ENCODE results near the gene OBSL1. TPM values are rescaled to one million over a fixed set of nuclear protein-coding genes. Genes with fewer than 3 reads are reported as not detected.
A peak's percentile ranks its signal among the peaks of the same experiment; 100 is the strongest.

OBSL1 gene
- total RNA-seq, 1 donor from 2014 or later: 0.59 TPM

- H3K27ac Mint-ChIP-seq: no peak overlapping the region
- no peak for DNase-seq (ENCODE audit: low spot score)
- no peaks in the 10 kb centered on the region for H3K9me3 Mint-ChIP-seq
- intact Hi-C loops (cut with micrococcal nuclease): no loop called here
- H3K4me1 Mint-ChIP-seq (ENCODE audit: low read depth): peaks cover 2% of the 10 kb centered on the region
- H3K27me3 Mint-ChIP-seq (ENCODE audit: low read depth): no peaks in the 10 kb centered on the region
- H3K36me3 Mint-ChIP-seq (ENCODE audit: low read depth): peaks cover 33% of the 10 kb centered on the region
- H3K4me3 Mint-ChIP-seq (ENCODE audit: low read depth): no peak overlapping the region
Observed at GRCh38 chr2:219609149-219609750, 37.9 kb upstream of the OBSL1 start.

DNA sequence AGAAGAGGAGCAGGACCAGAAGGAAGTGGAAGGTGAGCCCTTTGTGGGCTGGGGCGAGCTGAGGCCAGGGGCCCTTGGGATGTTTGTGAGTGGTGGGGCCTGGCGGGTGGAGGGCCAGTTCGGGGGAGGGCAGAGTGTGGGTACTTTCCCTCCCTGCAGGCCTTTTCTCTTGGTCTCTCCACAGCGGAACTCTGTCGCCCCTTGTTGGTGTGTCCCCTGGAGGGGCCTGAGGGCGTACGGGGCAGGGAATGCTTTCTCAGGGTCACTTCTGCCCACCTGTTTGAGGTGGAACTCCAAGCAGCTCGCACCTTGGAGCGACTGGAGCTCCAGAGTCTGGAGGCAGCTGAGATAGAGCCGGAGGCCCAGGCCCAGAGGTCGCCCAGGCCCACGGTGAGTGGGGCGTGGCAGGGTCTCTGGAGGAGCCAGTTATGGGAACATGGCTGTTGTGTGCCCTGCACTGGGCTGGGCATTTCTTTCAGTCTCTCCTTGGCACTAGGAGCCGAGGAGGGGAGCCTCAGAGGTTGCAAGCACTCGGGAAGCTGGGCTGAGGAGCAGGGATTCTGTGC, 37.1 kb upstream of the OBSL1 start:
- Mint-ChIP-seq H3K4me1 (ENCODE audit: low read depth) (peaks cover 2% of the 10 kb centered on the region), H3K27me3 (ENCODE audit: low read depth) (no peaks in the 10 kb centered on the region), H3K4me3 (ENCODE audit: low read depth) (no peak overlapping the region), H3K36me3 (ENCODE audit: low read depth) (peaks cover 37% of the 10 kb centered on the region), H3K9me3 (no peaks in the 10 kb centered on the region), H3K27ac (no peak overlapping the region)
- intact Hi-C loops (cut with micrococcal nuclease): no loop called here
- no peak for DNase-seq (ENCODE audit: low spot score)

- no peaks in the 10 kb centered on the region for H3K9me3 Mint-ChIP-seq
- no peaks in the 10 kb centered on the region for H3K27me3 Mint-ChIP-seq (ENCODE audit: low read depth)
- H3K27ac Mint-ChIP-seq: no peak overlapping the region
- H3K4me3 Mint-ChIP-seq (ENCODE audit: low read depth): no peak overlapping the region
- H3K36me3 Mint-ChIP-seq (ENCODE audit: low read depth): peaks cover 37% of the 10 kb centered on the region
- no peak for DNase-seq (ENCODE audit: low spot score)
- intact Hi-C loops (cut with micrococcal nuclease): no loop called here
- H3K4me1 Mint-ChIP-seq (ENCODE audit: low read depth): peaks cover 2% of the 10 kb centered on the region
Observed at GRCh38 chr2:219607931-219608330, 36.6 kb upstream of the OBSL1 start.

GRCh38 chr2:219605607-219605954, 34.2 kb upstream of the OBSL1 start:
- Mint-ChIP-seq H3K27me3 (ENCODE audit: low read depth) (no peaks in the 10 kb centered on the region), H3K27ac (no peak overlapping the region), H3K9me3 (no peaks in the 10 kb centered on the region), H3K4me1 (ENCODE audit: low read depth) (no peaks in the 10 kb centered on the region), H3K4me3 (ENCODE audit: low read depth) (no peak overlapping the region), H3K36me3 (ENCODE audit: low read depth) (peaks cover 50% of the 10 kb centered on the region)
- intact Hi-C loops (cut with micrococcal nuclease): no loop called here
- DNase-seq (ENCODE audit: low spot score): no peak

DNA sequence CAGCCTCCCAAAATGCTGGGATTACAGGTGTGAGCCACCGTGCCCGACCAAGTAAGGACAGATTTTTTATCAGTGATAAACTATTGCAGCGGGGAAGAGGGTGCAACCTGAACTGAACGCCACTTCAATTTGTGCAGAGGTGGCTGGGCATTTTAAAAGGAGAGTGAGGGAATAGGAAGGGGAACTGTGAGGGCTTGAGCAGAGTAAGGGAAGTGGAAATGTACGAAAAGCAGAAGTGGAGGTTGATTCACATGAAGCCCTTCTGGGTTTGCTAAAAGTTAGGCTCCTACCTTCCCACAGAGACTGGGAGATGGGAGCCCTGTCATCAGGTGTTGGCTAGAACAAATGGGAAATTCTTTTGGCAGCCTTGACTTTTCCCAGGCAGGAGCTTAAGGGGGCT, 32.4 kb upstream of the OBSL1 start:
- intact Hi-C loops (cut with micrococcal nuclease): no loop called here
- no peaks in the 10 kb centered on the region for H3K27me3 Mint-ChIP-seq (ENCODE audit: low read depth)
- H3K4me3 Mint-ChIP-seq (ENCODE audit: low read depth): no peak overlapping the region
- DNase-seq (ENCODE audit: low spot score): no peak
- no peak overlapping the region for H3K27ac Mint-ChIP-seq
- H3K36me3 Mint-ChIP-seq (ENCODE audit: low read depth): peaks cover 41% of the 10 kb centered on the region
- peaks cover 2% of the 10 kb centered on the region for H3K4me1 Mint-ChIP-seq (ENCODE audit: low read depth)
- H3K9me3 Mint-ChIP-seq: no peaks in the 10 kb centered on the region

DNA sequence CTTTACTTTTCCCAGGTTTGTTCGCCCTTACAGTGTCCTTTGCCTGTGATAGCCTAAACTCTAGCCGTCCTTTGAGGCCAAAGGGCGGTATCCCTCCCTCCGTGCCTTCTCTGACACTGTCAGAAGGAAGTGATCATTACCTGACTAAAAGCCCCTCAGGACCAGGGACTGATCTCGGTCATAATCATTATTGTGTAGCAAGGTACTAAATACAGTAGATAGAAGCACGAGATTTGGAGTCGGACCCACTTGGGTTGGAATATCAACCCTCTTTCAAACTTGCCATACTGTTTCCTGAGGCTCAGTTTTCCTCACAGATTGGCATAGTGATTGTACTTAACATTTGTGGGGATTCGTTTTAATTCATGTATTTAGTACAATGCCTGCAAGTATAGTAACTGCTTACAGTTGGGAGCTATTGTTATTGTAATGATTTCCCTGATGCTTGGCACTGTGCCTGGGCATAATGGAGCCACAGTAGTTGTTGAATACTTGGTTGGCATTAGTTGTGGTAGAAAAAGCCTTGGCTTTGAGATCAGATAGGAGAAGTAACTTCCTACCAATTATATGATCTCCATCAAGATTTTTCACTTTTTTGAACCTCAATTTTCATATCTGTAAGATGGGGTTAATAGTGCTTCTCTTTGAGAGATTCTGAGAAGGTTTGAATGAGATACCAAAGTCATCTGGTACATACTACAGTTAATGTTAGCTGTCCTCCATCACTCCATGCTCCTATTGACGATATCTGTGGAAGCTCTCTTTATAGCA, 27.2 kb upstream of the OBSL1 start:
- Mint-ChIP-seq H3K9me3 (no peaks in the 10 kb centered on the region), H3K4me1 (ENCODE audit: low read depth) (peaks cover 18% of the 10 kb centered on the region), H3K27me3 (ENCODE audit: low read depth) (no peaks in the 10 kb centered on the region), H3K36me3 (ENCODE audit: low read depth) (peaks cover 22% of the 10 kb centered on the region), H3K4me3 (ENCODE audit: low read depth) (peak overlapping the region; percentile 93), H3K27ac (peak overlapping the region; percentile 90)
- DNase-seq (ENCODE audit: low spot score): no peak
- intact Hi-C loops (cut with micrococcal nuclease): loop anchor here (1.0 to 5.0 kb wide), 3 partner anchors 44 to 421 kb away; partner anchors contain the start of genes CNPPD1, GMPPA and RETREG2

DNA sequence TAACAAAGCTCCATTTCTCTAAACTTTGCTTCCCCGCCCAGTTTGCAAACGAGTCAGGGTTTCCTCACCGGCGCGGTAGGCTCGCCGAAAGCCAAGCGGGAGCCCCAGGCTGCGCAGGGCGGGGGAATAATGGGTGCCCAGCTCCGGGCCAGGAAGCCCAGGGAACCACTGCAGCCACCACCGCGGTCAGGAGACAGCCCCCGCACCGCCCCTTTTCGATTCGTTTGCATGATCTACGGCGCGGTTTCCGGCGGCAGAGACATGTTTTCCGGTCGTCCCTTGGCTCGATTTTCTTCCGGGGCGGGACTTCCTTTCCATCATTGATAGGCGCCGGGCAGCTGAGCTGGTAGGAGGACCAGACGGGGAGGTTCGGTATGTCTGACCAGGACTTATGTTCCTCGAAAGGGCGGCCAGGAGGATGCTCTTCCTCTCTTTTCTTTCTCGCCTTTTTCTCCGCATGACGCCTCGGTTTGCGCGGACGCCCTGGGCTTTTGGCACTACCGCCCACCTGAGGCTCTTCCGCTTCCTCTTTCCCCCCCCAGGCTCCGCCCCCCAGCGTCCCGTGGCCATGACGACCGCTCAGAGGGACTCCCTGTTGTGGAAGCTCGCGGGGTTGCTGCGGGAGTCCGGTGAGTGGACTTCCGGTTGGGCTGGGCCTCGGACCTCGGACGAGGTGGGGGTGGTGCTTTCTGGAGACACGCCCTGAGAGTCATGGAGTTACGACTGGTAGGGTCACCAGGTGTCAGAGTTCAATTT, 26.4 kb upstream of the OBSL1 start, which contains the start of gene STK11IP:
STK11IP (plus strand) TSS at position 306 of the 756 bp plus-strand sequence; CDS start at position 569, 263 bp downstream.
- peak; percentile 89 for DNase-seq (ENCODE audit: low spot score)
- no peaks in the 10 kb centered on the region for H3K9me3 Mint-ChIP-seq
- H3K4me3 Mint-ChIP-seq (ENCODE audit: low read depth): peak within 1 kb of the TSS; percentile 93
- H3K27ac Mint-ChIP-seq: peak within 1 kb of the TSS; percentile 90
- intact Hi-C loops (cut with micrococcal nuclease): loop anchor here (1.0 to 5.0 kb wide), 6 partner anchors 45 to 420 kb away; partner anchors contain the start of genes CHPF, CNPPD1, GMPPA and RETREG2
- H3K4me1 Mint-ChIP-seq (ENCODE audit: low read depth): peaks cover 18% of the 10 kb centered on the region
- H3K36me3 Mint-ChIP-seq (ENCODE audit: low read depth): peaks cover 21% of the 10 kb centered on the region
- no peaks in the 10 kb centered on the region for H3K27me3 Mint-ChIP-seq (ENCODE audit: low read depth)

DNA sequence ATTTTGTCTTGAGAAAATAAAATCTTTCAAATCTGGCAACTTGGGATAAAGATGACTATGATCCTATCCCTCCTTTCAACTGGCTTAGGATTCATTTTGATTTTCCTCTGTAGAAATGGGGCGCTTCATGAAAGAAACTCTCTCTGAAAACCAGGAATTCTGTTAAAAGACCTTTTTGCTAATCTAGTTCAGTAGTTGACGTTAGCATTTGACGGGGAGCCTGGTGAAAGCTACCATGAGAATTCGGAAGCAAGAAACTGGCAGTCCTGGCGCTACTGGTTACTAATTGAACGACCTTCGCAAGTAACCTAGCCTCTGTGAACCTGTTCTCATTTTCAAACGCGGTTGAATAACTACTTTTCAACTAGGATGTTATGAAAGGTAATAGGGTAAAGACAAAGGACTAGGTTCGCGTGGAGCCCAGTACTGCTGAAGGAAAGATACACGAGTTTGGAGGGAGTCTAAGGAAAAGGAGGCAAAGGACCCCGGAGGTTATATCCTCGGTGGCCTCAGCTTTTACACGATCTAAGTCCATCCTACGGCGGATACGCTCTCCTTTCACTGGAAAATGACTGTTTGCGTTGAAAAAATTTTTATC, 25.7 kb upstream of the OBSL1 start:
- peak overlapping the region; percentile 90 for H3K27ac Mint-ChIP-seq
- H3K27me3 Mint-ChIP-seq (ENCODE audit: low read depth): peaks cover 1% of the 10 kb centered on the region
- H3K4me1 Mint-ChIP-seq (ENCODE audit: low read depth): peaks cover 18% of the 10 kb centered on the region
- peak overlapping the region; percentile 93 for H3K4me3 Mint-ChIP-seq (ENCODE audit: low read depth)
- peaks cover 16% of the 10 kb centered on the region for H3K36me3 Mint-ChIP-seq (ENCODE audit: low read depth)
- no peaks in the 10 kb centered on the region for H3K9me3 Mint-ChIP-seq
- intact Hi-C loops (cut with micrococcal nuclease): loop anchor here (1.0 to 5.0 kb wide), 5 partner anchors 45 to 420 kb away; partner anchors contain the start of genes CHPF, CNPPD1 and RETREG2
- DNase-seq (ENCODE audit: low spot score): no peak

- intact Hi-C loops (cut with micrococcal nuclease): loop anchor here (5.0 kb wide), 2 partner anchors 47 to 418 kb away; partner anchors contain the start of genes CNPPD1 and RETREG2
- peaks cover 1% of the 10 kb centered on the region for H3K27me3 Mint-ChIP-seq (ENCODE audit: low read depth)
- H3K36me3 Mint-ChIP-seq (ENCODE audit: low read depth): no peaks in the 10 kb centered on the region
- no peak for DNase-seq (ENCODE audit: low spot score)
- no peak overlapping the region for H3K27ac Mint-ChIP-seq
- H3K4me3 Mint-ChIP-seq (ENCODE audit: low read depth): peak overlapping the region; percentile 31
- H3K4me1 Mint-ChIP-seq (ENCODE audit: low read depth): peaks cover 18% of the 10 kb centered on the region
- H3K9me3 Mint-ChIP-seq: no peaks in the 10 kb centered on the region
Observed at GRCh38 chr2:219595256-219595655, 23.9 kb upstream of the OBSL1 start.

DNA sequence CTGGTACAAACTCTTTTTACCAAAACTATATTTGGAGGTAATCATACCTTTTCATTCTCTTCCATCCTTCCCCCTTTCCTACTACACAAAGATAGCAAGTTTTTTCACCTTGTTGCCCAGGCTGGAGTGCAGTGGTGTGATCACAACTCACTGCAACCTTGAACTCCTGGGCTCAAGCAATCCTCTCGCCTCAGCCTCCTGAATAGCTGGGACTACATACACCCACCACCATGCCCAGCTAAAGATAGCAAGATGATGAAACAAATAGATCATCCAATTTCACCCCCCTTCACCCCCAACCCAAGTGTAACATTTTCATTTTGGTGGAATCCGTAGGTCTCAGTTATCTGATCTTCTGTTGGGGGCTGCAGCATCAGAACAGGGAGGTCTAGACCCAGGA, 21.8 kb upstream of the OBSL1 start:
- no peaks in the 10 kb centered on the region for H3K9me3 Mint-ChIP-seq
- H3K27ac Mint-ChIP-seq: no peak overlapping the region
- H3K4me3 Mint-ChIP-seq (ENCODE audit: low read depth): no peak overlapping the region
- no peaks in the 10 kb centered on the region for H3K36me3 Mint-ChIP-seq (ENCODE audit: low read depth)
- H3K4me1 Mint-ChIP-seq (ENCODE audit: low read depth): peaks cover 10% of the 10 kb centered on the region
- intact Hi-C loops (cut with micrococcal nuclease): no loop called here
- H3K27me3 Mint-ChIP-seq (ENCODE audit: low read depth): peaks cover 1% of the 10 kb centered on the region
- DNase-seq (ENCODE audit: low spot score): no peak

DNA sequence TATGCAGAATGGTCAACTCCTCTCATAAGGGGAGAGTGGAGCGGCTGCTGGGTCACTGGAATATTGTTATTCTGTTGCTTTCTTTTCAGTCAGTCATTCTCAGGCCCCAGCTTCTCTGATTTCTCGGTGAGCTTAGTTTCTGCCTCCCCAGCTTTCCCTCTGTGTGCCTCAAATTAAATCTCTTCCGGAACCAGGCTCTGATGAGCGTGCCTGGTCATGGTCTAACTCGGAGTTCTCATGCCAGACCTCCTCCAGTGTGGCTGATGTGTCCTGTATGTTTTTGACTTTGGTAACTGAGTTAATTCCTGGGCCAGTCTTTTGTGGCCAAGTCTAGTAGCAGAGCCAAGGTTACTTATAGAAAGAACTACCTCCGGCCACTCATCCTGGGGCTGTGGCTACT, 21.4 kb upstream of the OBSL1 start:
- Mint-ChIP-seq H3K4me1 (ENCODE audit: low read depth) (peaks cover 8% of the 10 kb centered on the region), H3K27me3 (ENCODE audit: low read depth) (peaks cover 1% of the 10 kb centered on the region), H3K27ac (no peak overlapping the region), H3K9me3 (no peaks in the 10 kb centered on the region), H3K4me3 (ENCODE audit: low read depth) (no peak overlapping the region), H3K36me3 (ENCODE audit: low read depth) (no peaks in the 10 kb centered on the region)
- no peak for DNase-seq (ENCODE audit: low spot score)
- intact Hi-C loops (cut with micrococcal nuclease): no loop called here

GRCh38 chr2:219591091-219591490, 19.8 kb upstream of the OBSL1 start:
- Mint-ChIP-seq H3K27ac (no peak overlapping the region), H3K4me1 (ENCODE audit: low read depth) (peaks cover 3% of the 10 kb centered on the region), H3K27me3 (ENCODE audit: low read depth) (peaks cover 3% of the 10 kb centered on the region), H3K9me3 (no peaks in the 10 kb centered on the region), H3K4me3 (ENCODE audit: low read depth) (no peak overlapping the region), H3K36me3 (ENCODE audit: low read depth) (no peaks in the 10 kb centered on the region)
- DNase-seq (ENCODE audit: low spot score): no peak
- intact Hi-C loops (cut with micrococcal nuclease): no loop called here

Data from activated T-helper 2 cell treated with anti-CD3 and anti-CD28 coated beads, Interferon-gamma antibody, Interleukin-2, Interleukin-4, amounts not matched to agents 10 μg/mL and 5 μg/mL and 100 μg/mL, durations not matched to agents 14 hours and 24 hours and 36 hours (primary cell).